ENCODE measurements around the gene TBC1D20. TPM values are rescaled to one million over a fixed set of nuclear protein-coding genes. Genes with fewer than 3 reads are reported as not detected.

TBC1D20 gene
- total and polyA plus RNA-seq, 2 donors from 2014 or later: 19.5 to 26.2 TPM

GRCh38 chr20:445514-446336 lies 16.6 kb downstream of the TBC1D20 start:
- no peaks in the 10 kb centered on the region for H3K9me3 ChIP-seq (ENCODE audit: control insufficient read depth in 2 of 3, insufficient read depth in 1 of 3, low read length in 3 of 3)
- H3K27me3 ChIP-seq (ENCODE audit: control insufficient read depth, insufficient read depth, low read length): no peaks in the 10 kb centered on the region
- intact Hi-C loops (cut with DNase I): no loop called here
- FAIRE-seq (no peak), DNase-seq (no peak)
- TF ChIP-seq, protein P1, sequence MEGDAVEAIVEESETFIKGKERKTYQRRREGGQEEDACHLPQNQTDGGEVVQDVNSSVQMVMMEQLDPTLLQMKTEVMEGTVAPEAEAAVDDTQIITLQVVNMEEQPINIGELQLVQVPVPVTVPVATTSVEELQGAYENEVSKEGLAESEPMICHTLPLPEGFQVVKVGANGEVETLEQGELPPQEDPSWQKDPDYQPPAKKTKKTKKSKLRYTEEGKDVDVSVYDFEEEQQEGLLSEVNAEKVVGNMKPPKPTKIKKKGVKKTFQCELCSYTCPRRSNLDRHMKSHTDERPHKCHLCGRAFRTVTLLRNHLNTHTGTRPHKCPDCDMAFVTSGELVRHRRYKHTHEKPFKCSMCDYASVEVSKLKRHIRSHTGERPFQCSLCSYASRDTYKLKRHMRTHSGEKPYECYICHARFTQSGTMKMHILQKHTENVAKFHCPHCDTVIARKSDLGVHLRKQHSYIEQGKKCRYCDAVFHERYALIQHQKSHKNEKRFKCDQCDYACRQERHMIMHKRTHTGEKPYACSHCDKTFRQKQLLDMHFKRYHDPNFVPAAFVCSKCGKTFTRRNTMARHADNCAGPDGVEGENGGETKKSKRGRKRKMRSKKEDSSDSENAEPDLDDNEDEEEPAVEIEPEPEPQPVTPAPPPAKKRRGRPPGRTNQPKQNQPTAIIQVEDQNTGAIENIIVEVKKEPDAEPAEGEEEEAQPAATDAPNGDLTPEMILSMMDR (IDR thresholded peaks at IDR 0.05; ENCODE audit: borderline replicate concordance, extremely low read depth, insufficient read depth): no peak
- H3K4me3 ChIP-seq (ENCODE audit: low read length in 3 of 3): no peak overlapping the region
- H3K4me1 ChIP-seq (ENCODE audit: control insufficient read depth in 2 of 3, insufficient read depth in 2 of 3, low read depth in 1 of 3, low read length in 3 of 3): peaks cover 0 to 8% (median 0%) of the 10 kb centered on the region in 3 donors
- no peak overlapping the region for H3K9ac ChIP-seq (ENCODE audit: low read length in 3 of 3)
- peaks cover 2 to 23% (median 10%) of the 10 kb centered on the region in 3 donors for H3K36me3 ChIP-seq (ENCODE audit: control insufficient read depth in 2 of 3, insufficient read depth in 3 of 3, low read length in 3 of 3)
- H3K27ac ChIP-seq (ENCODE audit: low read depth in 2 of 2, low read length in 2 of 2): peak overlapping the region in 1 of 2 donors; percentile 5

DNA sequence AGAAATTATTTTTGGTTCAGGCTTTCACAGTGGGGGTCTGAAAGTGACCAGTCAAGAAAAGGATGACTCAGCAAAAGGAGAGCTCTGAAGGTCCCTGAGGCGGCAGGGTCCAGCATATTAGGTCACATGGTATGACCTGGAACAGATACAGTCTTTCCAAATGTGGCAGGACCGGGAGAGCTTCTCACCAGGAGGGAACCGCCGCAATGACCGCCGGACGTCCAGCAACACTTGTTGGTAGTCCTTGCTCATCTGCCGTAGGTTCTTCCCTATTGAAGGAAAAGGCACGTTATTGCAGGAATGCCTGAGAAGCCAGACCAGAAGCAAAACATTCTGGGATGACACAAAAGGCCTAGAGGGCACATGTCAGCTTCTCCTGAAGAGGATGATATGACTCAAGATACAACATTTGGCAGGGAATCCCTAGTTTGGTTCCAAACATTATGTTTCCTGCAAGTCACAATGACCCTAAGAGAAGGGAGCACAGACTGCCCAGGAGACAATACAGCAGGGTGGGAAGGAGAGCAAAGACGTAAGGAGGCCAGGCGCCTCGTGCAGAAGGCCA lies 17.4 kb downstream of the TBC1D20 start:
- H3K4me3 ChIP-seq (ENCODE audit: low read length in 3 of 3): no peak overlapping the region
- TF ChIP-seq, protein P1 (IDR thresholded peaks at IDR 0.05; ENCODE audit: borderline replicate concordance, extremely low read depth, insufficient read depth): no peak
- no peaks in the 10 kb centered on the region for H3K9me3 ChIP-seq (ENCODE audit: control insufficient read depth in 2 of 3, insufficient read depth in 1 of 3, low read length in 3 of 3)
- no peak for DNase-seq
- FAIRE-seq: no peak
- H3K27ac ChIP-seq (ENCODE audit: low read depth in 2 of 2, low read length in 2 of 2): no peak overlapping the region
- H3K27me3 ChIP-seq (ENCODE audit: control insufficient read depth, insufficient read depth, low read length): no peaks in the 10 kb centered on the region
- peaks cover 8 to 31% (median 17%) of the 10 kb centered on the region in 3 donors for H3K36me3 ChIP-seq (ENCODE audit: control insufficient read depth in 2 of 3, insufficient read depth in 3 of 3, low read length in 3 of 3)
- peaks cover 0 to 8% (median 0%) of the 10 kb centered on the region in 3 donors for H3K4me1 ChIP-seq (ENCODE audit: control insufficient read depth in 2 of 3, insufficient read depth in 2 of 3, low read depth in 1 of 3, low read length in 3 of 3)
- H3K9ac ChIP-seq (ENCODE audit: low read length in 3 of 3): no peak overlapping the region
- intact Hi-C loops (cut with DNase I): no loop called here

DNA sequence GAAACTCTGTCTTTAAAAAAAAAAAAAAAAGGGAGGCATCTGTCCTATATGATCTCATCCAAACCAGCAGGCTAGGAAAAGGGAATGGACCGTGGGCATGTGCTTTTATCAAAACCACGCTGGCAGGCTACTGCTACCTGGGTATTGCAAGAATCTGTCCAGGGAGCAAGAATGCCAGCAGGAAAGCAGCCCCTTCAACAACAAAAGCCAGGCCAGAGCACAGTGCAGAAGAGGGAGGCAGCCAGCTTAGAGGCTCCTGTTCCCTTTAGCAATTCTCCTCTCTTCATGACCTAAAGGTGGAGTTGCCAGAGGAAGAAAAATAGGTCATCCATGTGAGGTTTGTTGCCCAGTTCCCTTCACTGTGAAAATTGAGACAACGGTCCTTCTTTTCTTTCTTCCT lies 18.2 kb downstream of the TBC1D20 start:
- Histone ChIP-seq H3K9ac (ENCODE audit: low read length in 3 of 3) (no peak overlapping the region), H3K27me3 (ENCODE audit: control insufficient read depth, insufficient read depth, low read length) (no peaks in the 10 kb centered on the region), H3K27ac (ENCODE audit: low read depth in 2 of 2, low read length in 2 of 2) (no peak overlapping the region), H3K36me3 (ENCODE audit: control insufficient read depth in 2 of 3, insufficient read depth in 3 of 3, low read length in 3 of 3) (peaks cover 8 to 39% (median 23%) of the 10 kb centered on the region in 3 donors), H3K4me3 (ENCODE audit: low read length in 3 of 3) (no peak overlapping the region), H3K4me1 (ENCODE audit: control insufficient read depth in 2 of 3, insufficient read depth in 2 of 3, low read depth in 1 of 3, low read length in 3 of 3) (peaks cover 0 to 11% (median 0%) of the 10 kb centered on the region in 3 donors), H3K9me3 (ENCODE audit: control insufficient read depth in 2 of 3, insufficient read depth in 1 of 3, low read length in 3 of 3) (no peaks in the 10 kb centered on the region)
- FAIRE-seq (no peak), DNase-seq (no peak)
- intact Hi-C loops (cut with DNase I): no loop called here
- TF ChIP-seq, protein P1 (IDR thresholded peaks at IDR 0.05; ENCODE audit: borderline replicate concordance, extremely low read depth, insufficient read depth): no peak

All from kidney (tissue), 14 donors.